BLaER1 (cell line): Measurements from ENCODE around the gene AP2M1.
"Not testable (repeated sequence)": the region's sequence is repeated elsewhere in the genome, so short reads cannot be mapped to it uniquely, and the experiment has no call there.

Experiments used
- H3K27ac ChIP-seq: shearing (Covaris generic); formaldehyde crosslinking; 2 replicates; pipeline ENCODE4 v1.8.1; 2022
- H3K27me3 ChIP-seq: shearing (Covaris generic); formaldehyde crosslinking; 2 replicates; pipeline ENCODE4 v1.8.1; 2022
- H3K36me3 ChIP-seq: shearing (Covaris generic); formaldehyde crosslinking; 2 replicates; pipeline ENCODE4 v1.8.1; 2022
- H3K4me1 ChIP-seq: shearing (Covaris generic); formaldehyde crosslinking; 2 replicates; pipeline ENCODE4 v1.8.1; 2022
- H3K4me2 ChIP-seq: shearing (Covaris generic); formaldehyde crosslinking; 2 replicates; pipeline ENCODE4 v1.8.1; 2022
- H3K4me3 ChIP-seq: shearing (Covaris generic); formaldehyde crosslinking; 2 replicates; pipeline ENCODE4 v1.8.1; 2022
- H3K9ac ChIP-seq: shearing (Covaris generic); formaldehyde crosslinking; 2 replicates; pipeline ENCODE4 v1.8.1; 2022
- H3K9me3 ChIP-seq: shearing (Covaris generic); formaldehyde crosslinking; 2 replicates; pipeline ENCODE4 v1.8.1; 2022
- H4K20me1 ChIP-seq: shearing (Covaris generic); formaldehyde crosslinking; 2 replicates; pipeline ENCODE4 v1.8.1; 2022
- Cebpa-rat ChIP-seq: shearing (Covaris generic); IDR thresholded peaks from 2 replicates; pipeline ENCODE4 v1.8.1; 2022

Gene AP2M1

GRCh38 chr3:184142199-184142598, 32.5 kb upstream of the AP2M1 start:
- Histone ChIP-seq H3K9me3 (no peaks in the 10 kb centered on the region), H3K4me3 (no peak overlapping the region), H3K4me2 (no peak overlapping the region), H3K4me1 (peaks cover 22% of the 10 kb centered on the region), H3K36me3 (peaks cover 100% of the 10 kb centered on the region), H4K20me1 (peaks cover 56% of the 10 kb centered on the region), H3K27ac (no peak overlapping the region), H3K9ac (no peak overlapping the region), H3K27me3 (no peaks in the 10 kb centered on the region)
- TF ChIP-seq Cebpa-rat: no peak

GRCh38 chr3:184143327-184143726, 31.3 kb upstream of the AP2M1 start:
- no peak overlapping the region for H3K4me2 ChIP-seq
- no peaks in the 10 kb centered on the region for H3K9me3 ChIP-seq
- peaks cover 15% of the 10 kb centered on the region for H3K4me1 ChIP-seq
- H3K9ac ChIP-seq: no peak overlapping the region
- no peaks in the 10 kb centered on the region for H3K27me3 ChIP-seq
- peaks cover 45% of the 10 kb centered on the region for H4K20me1 ChIP-seq
- H3K36me3 ChIP-seq: peaks cover 88% of the 10 kb centered on the region
- H3K4me3 ChIP-seq: no peak overlapping the region
- H3K27ac ChIP-seq: no peak overlapping the region
- no peak for TF ChIP-seq Cebpa-rat

GRCh38 chr3:184144505-184144904, 30.1 kb upstream of the AP2M1 start:
- Histone ChIP-seq H3K4me2 (peak overlapping the region; percentile 17; the same call in 1 of the 2 replicates), H3K9ac (peak overlapping the region; percentile 50), H3K36me3 (peaks cover 77% of the 10 kb centered on the region), H3K4me3 (no peak overlapping the region), H3K9me3 (no peaks in the 10 kb centered on the region), H3K27me3 (no peaks in the 10 kb centered on the region), H4K20me1 (peaks cover 41% of the 10 kb centered on the region), H3K27ac (0 out of 2 replicates have a peak overlapping the region, but pooled peaks have one; percentile 6), H3K4me1 (peaks cover 15% of the 10 kb centered on the region)
- peak; percentile 74 for TF ChIP-seq Cebpa-rat

GRCh38 chr3:184145111-184145524, 29.5 kb upstream of the AP2M1 start:
- Histone ChIP-seq H3K36me3 (peaks cover 70% of the 10 kb centered on the region), H3K4me2 (peak overlapping the region; percentile 17; the same call in 1 of the 2 replicates), H3K27ac (0 out of 2 replicates have a peak overlapping the region, but pooled peaks have one; percentile 6)

GRCh38 chr3:184145751-184146270, 28.8 kb upstream of the AP2M1 start:
- peaks cover 15% of the 10 kb centered on the region for H3K4me1 ChIP-seq
- H3K9me3 ChIP-seq: no peaks in the 10 kb centered on the region
- H3K4me3 ChIP-seq: no peak overlapping the region
- peaks cover 28% of the 10 kb centered on the region for H4K20me1 ChIP-seq
- no peak overlapping the region for H3K9ac ChIP-seq
- TF ChIP-seq Cebpa-rat: no peak
- H3K4me2 ChIP-seq: peak overlapping the region; percentile 17; the same call in 1 of the 2 replicates
- peaks cover 63% of the 10 kb centered on the region for H3K36me3 ChIP-seq
- H3K27me3 ChIP-seq: no peaks in the 10 kb centered on the region
- H3K27ac ChIP-seq: no peak overlapping the region

More at GRCh38 chr3:184145111-184145524, 29.5 kb upstream of the AP2M1 start:
- no peaks in the 10 kb centered on the region for H3K9me3 ChIP-seq
- TF ChIP-seq Cebpa-rat: no peak
- H3K27me3 ChIP-seq: no peaks in the 10 kb centered on the region
- peaks cover 15% of the 10 kb centered on the region for H3K4me1 ChIP-seq
- no peak overlapping the region for H3K4me3 ChIP-seq
- peak overlapping the region; percentile 50 for H3K9ac ChIP-seq
- peaks cover 35% of the 10 kb centered on the region for H4K20me1 ChIP-seq

GRCh38 chr3:184148076-184148475, 26.6 kb upstream of the AP2M1 start:
- no peaks in the 10 kb centered on the region for H3K27me3 ChIP-seq
- no peak overlapping the region for H3K9ac ChIP-seq
- no peak overlapping the region for H3K4me2 ChIP-seq
- no peak overlapping the region for H3K27ac ChIP-seq
- no peak overlapping the region for H3K4me3 ChIP-seq
- no peaks in the 10 kb centered on the region for H3K9me3 ChIP-seq
- peaks cover 41% of the 10 kb centered on the region for H3K36me3 ChIP-seq
- H4K20me1 ChIP-seq: peaks cover 17% of the 10 kb centered on the region; the same call in 1 of the 2 replicates
- no peak for TF ChIP-seq Cebpa-rat
- H3K4me1 ChIP-seq: peaks cover 16% of the 10 kb centered on the region

- TF ChIP-seq Cebpa-rat: no peak
- no peaks in the 10 kb centered on the region for H3K9me3 ChIP-seq
- no peak overlapping the region for H3K27ac ChIP-seq
- no peak overlapping the region for H3K4me3 ChIP-seq
- H3K9ac ChIP-seq: no peak overlapping the region
- no peaks in the 10 kb centered on the region for H3K27me3 ChIP-seq
- H4K20me1 ChIP-seq: peaks cover 17% of the 10 kb centered on the region; the same call in 1 of the 2 replicates
- peaks cover 20% of the 10 kb centered on the region for H3K4me1 ChIP-seq
- peaks cover 30% of the 10 kb centered on the region for H3K36me3 ChIP-seq
- no peak overlapping the region for H3K4me2 ChIP-seq
These were observed 25.5 kb upstream of the AP2M1 start for GRCh38 chr3:184149123-184149522.

- Histone ChIP-seq H3K4me1 (peaks cover 20% of the 10 kb centered on the region), H4K20me1 (peaks cover 11% of the 10 kb centered on the region; the same call in 1 of the 2 replicates), H3K36me3 (peaks cover 24% of the 10 kb centered on the region)
- not testable (repeated sequence) for H3K27me3 ChIP-seq, H3K9ac ChIP-seq, H3K4me2 ChIP-seq, H3K4me3 ChIP-seq, H3K27ac ChIP-seq, H3K9me3 ChIP-seq
These were observed 24.9 kb upstream of the AP2M1 start for GRCh38 chr3:184149770-184150169.

- Histone ChIP-seq H3K4me1 (peaks cover 46% of the 10 kb centered on the region), H3K4me2 (peak within 1 kb of the TSS; percentile 99), H3K36me3 (no peaks in the 10 kb centered on the region), H3K4me3 (peak within 1 kb of the TSS; percentile 94), H3K9ac (peak within 1 kb of the TSS; percentile 90), H4K20me1 (peaks cover 44% of the 10 kb centered on the region), H3K9me3 (no peaks in the 10 kb centered on the region), H3K27ac (peak within 1 kb of the TSS; percentile 80), H3K27me3 (no peaks in the 10 kb centered on the region)
- TF ChIP-seq Cebpa-rat: no peak
These were observed 19.6 kb upstream of the AP2M1 start, which contains the start of gene DVL3 for GRCh38 chr3:184154885-184155643. DVL3 (plus strand) TSS chr3:184155377; CDS start chr3:184155636, 259 bp downstream.
